Stimulated activated CD8-positive, alpha-beta memory T cell treated with anti-CD3 and anti-CD28 coated beads, Interleukin-4, amount 100 ng/mL, for 1 hour (primary cell): ENCODE data around the gene RAPGEF1.

ENCODE experiments used
- DNase-seq, 2 donors: peaks; one replicate each; pipeline ENCODE4 v3.0.0-alpha.2; 2020; ENCODE audit warnings: low read depth in 2 of 2, low spot score in 1 of 2

The RAPGEF1 gene

DNA sequence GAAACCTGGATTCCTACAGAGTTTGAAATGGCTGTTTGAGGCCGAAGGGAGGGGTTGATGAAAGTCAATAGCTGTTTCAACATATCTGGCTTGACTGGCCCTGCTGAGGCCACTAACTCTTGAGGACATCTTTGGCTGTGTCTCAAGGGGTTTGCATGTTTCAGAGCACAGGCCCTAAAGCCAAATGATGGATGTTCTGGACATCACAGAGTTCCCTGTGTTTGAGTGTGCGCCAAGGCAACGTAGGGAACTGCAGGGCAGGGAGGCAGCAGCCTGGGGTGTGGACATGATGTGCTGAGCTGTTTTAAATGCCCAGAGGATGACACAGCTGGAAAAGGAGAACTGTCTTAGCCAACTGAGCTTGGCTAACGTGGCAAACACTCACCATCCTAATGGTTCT lies 89.6 kb downstream of the RAPGEF1 start:
- no peak for DNase-seq

DNA sequence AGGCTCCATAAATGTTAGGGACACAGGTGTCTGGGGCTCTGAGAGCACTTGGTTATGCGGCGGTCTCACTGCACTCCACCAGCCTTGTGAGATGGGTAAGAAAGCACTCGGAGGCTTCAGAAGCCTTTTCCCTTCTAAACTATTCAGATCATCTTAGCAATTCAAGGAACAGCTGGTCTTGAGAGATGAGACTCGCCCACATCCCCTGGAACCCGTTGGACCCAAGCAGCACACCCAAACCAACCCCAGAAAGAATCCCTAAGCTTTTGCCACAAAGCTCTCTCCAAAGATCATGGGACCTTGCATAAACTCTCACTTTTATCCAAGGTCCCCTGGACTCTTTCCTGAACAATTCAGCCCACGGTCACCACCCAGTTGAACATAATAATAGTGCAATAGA lies 90.2 kb downstream of the RAPGEF1 start:
- DNase-seq = no peak

DNA sequence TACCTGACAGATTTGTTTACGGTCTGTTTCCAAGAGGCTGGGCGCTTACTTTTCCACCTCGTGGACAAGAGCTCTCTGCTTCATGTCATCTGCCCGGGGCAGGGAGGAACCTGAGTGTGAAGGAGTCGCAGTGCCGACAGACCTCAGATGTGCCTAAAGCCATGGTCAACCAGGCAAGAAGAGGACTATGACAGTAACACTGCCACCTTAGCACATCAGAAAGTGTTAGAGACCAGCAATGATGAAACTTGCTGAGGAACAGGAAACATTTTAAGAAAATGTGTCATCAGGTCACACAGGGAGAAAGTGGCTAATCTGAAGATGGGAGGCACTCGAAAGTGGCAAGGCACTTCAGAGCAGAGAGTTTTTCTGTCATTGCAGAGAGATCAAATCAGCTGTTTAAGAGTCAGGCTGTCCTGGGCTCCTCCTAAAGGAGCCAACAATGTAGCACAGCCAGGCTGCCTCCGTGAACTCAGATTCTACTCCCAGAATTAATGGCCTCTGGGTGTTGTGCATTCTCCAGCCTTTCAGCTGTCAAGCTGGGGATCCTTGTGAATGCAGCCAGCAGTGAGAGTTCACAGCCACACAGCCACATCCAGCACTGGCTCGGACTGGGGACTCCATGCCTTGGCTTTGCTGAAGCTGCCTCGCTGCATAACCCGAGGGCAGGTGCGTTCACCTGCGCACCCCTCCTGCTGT lies 94.6 kb downstream of the RAPGEF1 start:
- no peak for DNase-seq

DNA sequence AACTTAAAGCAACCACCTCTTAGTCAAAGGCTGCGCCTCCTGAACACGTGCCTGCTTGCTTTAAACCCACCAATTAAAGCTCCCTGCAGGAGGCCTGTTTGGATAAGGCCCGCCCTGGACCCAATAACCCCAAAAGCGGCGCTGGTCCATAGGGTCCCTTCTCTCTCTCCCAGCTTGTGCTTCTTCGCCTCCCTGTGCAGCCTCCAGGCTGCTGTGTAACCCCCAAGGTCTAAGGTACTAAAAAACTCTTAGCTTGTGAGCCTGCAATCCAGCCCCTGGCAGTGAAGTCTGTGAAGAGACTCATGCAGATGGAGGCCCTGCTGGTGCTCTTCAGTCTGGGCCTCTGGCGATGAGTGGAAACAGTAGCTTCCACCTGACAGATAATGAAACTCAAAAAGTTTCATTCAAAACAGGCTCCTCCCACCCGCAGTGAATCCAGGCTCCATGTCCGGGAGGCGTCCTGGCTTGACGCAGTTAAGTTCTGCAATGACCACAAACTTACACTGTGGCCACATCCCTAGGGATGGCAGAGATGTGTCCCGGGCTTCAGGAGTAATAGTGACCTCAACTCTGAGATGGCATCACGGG lies 97.3 kb downstream of the RAPGEF1 start:
- no peak for DNase-seq

DNA sequence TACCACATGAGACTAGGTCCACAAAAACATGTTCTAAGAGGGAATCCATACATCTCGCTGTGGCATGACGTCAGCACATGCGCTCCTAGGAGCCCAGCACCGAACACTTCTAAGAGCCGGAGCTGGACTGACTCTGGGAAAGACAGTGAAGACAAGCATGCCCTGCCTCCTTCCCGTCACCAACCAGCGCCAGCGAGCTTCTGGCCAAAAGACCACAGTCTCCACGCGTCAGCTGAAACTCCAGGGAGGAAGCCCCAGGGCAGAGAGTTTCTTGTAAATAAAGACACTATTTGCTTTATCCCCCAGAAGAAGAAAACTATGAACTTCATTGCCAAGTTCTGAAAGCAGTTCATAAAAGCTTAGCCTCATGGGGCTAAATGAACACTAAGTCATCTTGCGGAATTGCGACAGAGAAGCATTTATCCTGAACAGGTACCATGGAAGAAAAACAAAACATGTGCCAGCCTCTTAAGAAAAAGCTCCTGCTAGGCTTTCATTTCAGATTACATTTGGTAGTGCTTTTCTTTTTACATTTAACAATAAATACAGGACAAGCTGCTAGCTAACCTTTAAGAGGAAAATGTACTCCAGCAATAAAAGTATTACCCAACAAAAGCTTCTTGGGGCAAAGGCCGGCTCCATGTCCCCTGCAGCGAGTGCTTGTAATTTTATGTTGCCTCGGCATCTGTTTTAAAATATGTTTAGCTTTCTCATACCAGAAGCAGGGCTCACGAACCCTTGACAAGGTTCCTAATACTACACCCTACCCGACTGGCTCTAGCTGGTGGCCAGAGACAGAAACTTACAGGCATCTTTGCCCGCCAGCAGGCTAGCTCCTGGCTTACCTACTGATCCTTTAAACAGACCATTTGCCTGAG lies 98.0 kb downstream of the RAPGEF1 start:
- DNase-seq = no peak

DNA sequence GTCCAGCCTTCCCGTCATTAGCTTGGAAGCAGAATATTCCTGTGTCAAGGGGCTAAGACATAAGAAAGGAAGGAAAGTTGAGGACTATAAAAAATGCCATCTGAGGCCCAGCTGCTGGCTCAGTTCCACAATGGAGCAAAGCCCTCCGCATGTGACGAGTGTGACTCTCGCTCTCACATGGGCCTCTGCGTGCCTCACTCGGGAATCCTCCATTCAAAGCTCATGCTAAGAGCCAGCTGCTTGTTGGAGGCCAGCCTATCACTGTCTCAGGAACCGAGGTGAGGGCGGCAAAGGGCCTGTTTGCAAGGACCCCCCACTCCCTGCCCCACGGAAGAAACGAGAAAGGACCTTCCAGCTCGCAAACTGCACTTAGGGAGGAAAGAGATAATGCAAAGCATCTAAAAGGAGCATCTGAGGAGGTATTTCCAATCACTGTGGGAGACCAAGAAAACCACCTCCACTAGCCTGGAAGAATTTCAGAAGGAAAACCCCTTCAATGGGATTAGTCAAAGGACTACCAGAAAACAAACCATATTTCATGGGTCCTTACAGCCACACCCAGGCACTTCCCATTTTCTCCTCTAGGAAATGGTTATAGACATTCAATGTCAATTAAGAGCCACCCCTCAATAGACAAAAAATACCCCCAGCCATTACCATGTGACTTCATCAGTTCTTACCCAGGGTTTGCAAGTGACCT lies 99.3 kb downstream of the RAPGEF1 start:
- DNase-seq = no peak

DNA sequence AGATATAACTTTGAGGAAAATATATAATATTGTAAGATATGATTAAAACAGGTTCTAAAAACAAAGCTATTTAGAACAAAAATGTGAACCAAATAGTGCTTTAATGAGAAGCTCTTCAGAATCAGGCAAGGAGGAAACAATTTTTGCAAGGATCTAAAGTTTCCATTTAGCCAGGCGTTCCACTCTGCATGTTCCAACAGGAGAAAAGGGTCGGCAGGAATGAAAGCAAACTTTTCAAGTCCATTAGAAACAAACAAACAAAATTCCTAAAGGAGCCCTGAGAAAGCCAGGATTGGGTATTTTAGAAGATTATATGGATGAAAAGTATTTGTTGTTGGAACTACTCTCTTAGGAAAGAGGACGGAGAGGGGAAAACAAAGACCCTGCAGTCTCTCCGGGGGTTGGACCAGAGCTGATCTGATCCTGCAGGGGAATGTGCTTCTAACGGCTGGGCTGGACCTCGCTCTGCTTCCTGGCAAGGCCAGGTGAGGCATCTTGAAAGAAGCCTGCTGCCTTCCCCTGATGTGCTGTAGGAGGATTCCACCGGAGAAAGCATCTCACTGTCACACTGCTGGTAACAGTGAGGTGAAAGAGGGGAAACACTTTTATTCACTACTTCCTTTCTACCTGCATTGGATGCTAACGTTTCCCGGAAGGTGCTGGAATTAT lies 100.0 kb downstream of the RAPGEF1 start:
- DNase-seq = no peak

DNA sequence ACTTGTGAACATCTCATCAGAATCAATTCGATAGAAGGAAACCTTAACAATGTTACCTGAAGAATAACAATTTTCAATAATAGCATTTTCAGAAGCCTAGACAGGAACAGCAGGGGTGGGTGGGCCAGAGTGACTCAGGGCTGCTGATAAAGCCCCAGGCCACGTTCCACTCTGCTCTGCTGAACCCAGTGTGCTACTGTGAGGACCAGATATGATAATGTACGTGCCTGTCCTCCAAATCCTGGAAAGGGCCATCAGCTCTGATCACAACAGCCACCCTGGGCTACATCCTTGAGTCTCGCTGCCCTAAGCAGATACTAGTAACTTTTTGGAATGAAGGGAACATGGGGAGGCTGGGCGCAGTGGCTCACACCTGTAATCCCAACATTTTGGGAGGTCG lies 103.3 kb downstream of the RAPGEF1 start:
- no peak for DNase-seq

DNA sequence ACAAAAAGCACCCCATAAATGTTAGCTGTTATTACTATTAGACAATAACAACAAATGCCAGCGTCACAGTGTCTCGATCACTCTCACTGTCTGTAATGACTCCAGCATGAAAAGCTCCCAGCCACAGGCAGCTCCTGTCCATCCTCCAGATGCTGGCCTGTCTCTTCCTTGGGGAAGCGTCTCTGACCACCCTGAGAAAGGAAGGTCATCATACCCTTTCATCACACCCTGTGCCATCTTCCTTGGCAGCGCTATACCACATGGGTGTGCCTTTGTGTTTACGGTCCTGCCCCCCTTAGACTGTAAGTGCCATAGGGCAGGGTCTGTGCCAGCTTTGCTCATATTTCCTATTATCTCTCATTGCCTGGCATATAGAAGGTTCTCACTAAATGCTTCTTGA lies 104.0 kb downstream of the RAPGEF1 start:
- DNase-seq = no peak

DNA sequence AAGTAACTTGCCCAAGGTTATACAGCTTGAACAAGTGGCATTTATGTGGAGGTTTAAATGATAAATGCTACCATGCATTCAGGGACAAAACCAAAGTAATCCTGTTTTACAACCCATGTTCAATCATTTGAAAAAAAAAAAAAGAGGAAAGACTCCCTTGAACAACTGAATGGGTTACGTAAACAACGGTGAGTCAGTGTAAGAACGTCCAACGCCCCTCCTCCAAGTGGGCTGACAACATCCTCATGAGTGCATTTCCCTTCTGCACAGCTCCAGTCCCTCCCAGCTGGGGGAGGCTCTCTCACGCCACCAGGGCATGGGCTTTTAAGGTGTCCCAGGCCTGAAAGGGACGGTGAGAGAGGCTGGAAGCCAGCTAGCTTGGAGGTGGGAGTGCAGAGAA lies 104.6 kb downstream of the RAPGEF1 start:
- peak; percentile 37 to 47 for DNase-seq

DNA sequence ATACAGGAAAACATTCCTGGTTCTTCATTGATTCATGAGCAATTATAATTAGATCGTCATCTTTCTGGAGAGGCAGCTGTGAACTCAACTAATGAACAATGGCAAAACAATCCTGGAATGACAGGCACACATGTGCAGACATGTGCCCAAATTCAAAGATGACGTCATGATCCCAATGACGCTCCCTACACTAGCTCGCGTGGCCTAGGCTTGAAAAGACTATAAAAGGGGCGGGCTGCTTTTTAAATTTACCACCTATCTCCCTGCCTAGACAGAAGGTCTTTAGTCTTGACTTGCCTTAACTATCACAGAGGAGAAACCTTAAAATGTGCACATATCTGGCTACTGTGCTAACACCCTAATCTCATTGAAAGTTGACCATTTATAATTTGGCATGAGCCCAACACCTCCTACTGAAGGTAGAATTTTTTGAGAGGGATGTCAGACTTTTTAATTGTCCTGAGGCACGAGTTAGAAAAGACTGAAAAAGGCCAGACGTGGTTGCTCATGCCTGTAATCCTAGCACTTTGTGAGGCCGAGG lies 106.3 kb downstream of the RAPGEF1 start:
- no peak for DNase-seq

DNA sequence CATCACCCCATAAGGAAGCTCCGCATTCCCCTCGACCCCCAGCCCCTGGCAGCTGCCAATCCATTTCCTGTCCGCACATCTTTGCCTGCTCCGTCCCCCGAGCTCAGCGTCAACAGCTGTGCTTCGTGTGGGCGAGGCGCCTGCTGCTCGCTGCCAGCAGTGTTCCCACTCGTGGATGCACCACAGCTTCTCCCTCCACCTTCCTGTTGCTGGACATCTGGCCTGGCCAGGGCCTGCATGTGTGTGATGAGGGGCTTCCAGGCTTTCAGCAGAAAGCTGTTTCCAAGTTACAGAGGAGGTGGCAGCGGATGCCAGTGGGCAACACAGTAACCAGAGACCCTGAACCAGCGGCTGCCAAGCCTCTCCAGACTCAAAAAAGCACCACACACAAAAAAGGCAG lies 108.6 kb downstream of the RAPGEF1 start:
- DNase-seq = no peak

DNA sequence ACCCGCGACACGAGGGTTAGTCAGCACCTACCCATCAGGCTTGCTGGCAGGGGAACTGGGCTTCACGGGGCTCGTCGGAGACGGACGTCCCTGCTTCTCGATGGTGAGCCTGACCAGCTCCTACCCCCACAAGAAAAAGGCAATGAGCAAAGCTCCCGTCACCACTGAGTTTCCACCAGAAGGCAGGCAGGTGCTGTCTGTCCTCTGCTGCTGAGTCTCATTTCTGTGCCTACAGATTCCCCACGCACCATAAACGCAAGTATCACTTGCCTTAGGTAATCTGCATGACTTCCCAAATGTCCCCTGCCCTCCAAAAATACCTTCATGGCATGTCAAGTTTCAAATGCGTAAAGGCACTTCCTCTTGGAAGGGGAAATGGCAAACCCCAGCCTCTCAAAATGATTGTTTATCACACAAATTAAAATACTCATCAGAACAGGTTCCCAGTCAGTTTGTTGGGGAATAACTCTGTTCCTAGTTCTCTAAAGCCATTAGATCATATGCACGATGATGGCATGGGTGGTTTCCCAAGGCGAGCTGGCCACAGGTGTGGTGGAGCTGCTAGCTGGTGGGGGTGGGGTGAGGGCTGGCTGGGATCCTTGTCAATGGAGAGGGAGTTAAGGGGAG lies 109.6 kb downstream of the RAPGEF1 start:
- DNase-seq = no peak

DNA sequence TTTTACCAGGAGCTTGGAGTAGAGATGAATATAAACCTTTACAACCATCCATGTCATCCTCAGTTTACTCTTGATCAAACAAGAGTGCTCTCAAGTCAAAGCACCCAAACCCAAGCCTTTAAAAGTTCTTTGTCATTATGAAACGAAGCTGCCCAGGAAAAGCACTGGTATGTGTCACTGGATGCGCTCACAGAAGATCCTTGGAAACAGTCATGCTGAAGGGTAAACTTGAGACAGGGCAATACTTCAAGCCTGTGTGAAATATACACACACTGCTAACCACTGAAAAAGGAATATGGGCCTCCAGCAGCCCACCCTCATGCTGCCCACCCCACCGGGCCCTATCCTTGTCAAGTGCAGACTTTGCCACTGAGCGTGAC lies 110.1 kb downstream of the RAPGEF1 start:
- DNase-seq = no peak

DNA sequence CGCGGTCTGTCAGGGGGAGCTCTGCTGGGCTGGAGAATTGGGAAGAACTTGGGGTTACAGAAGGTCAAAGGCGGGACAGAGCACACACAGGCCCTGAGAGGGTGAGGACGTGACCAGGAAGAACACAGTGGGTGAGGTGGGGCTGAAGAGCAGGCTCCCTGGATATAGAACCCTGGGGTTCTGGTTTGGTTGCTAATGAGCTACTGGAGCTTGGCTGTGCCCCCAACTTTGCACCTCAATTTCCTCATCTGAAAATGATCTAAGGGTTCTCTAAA lies 110.7 kb downstream of the RAPGEF1 start:
- no peak for DNase-seq

DNA sequence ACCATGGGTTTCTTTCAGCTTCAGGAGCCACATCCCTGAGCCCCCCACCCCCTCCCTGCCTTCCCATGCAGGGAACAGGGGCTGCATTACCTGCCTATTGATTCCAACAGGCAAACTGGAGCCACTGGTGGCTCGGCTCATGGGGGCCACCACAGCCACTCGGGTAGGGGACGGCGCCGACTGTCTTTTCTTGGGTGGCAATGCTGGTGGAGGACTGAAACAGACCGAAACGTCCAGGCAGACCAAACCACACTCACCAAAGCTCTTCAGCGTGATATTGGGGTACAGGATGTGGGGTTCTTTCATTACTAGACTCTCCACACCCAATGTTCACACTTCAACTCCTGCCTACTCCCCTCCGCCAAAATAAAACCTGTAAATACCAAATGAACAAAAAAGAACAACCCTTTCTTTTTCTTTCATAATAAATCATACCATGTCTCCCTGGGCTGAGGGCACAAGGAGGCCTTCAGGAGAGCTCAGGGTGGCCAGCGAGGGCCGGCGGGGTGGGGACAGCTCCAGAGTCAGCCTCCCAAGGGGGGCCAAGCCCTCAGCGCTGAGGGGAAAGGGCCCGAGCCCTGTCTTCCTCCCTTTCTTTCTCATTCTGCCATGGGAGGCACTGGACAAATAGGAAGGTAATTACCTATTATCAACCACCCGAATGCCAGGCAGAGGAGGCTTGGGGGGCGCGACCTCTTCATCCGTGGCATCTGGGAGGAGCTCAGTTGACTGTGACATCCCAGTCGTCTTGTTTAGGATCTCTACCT lies 111.2 kb downstream of the RAPGEF1 start:
- no peak for DNase-seq

DNA sequence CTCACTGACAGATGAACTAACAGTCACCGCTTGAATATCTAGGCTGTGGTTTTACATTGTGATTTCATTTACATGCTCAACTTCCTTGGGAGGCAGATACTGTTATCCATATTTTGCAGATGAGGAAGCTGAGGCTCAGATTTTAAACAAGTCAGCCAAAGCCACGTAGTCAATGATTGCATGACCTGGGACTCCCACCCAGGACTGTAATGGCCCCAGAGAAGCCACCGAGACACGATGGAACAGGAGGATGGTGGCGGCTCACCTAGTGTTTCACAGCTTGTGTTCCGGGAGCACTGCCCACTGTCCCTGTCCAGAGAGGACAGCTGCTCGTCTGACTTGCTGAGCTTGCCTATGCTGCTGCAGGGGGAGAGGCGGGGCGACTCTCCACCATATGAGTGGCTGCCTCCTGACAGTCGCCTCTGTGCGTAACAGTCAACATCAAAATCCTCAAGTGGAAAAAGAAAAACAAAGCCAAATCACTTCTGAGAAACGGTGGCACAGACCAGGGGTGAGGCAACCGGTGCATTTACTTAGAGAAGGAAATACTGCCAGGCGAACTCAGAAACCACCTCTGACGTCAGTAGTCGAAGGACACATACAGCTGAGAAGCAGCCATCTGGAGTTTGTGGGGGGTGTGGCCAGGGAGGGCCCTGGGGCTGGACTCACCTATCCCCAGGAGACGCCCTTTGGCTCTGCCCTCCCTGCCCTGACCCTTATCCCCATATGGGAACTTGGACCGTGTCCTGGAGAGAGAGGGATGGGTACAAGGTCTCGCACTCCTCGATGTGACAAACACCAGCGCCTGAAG lies 112.0 kb downstream of the RAPGEF1 start:
- peak; percentile 27 to 28 for DNase-seq

DNA sequence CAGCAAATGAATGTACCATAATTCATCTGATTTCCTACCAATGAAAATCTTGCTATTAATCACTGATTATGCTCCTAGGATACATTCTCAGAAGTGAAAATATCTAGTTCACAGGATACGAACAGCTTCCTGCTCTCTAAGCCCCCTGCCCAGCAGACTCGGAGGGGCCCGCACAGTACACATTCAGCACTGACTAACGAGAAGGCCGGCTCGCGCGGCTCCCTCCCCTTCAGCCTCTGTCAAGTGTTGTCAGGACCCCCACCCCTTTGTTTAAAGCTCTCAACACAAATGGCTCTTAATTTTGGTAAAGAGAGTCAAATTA lies 112.6 kb downstream of the RAPGEF1 start:
- DNase-seq = no peak
